Cardiac muscle cell (in vitro differentiated cells and primary cell): ENCODE results near the gene DAND5. TPM values are rescaled to one million over a fixed set of nuclear protein-coding genes. Genes with fewer than 3 reads are reported as not detected.
"Not testable (repeated sequence)": the region's sequence is repeated elsewhere in the genome, so short reads cannot be mapped to it uniquely, and the experiment has no call there.

ENCODE experiments used
- DNase-seq, 2 donors: peaks; one replicate each; pipeline versions ENCODE4 v3.0.0 to v3.0.0-alpha.2; 2010 to 2017; ENCODE audit warnings: low read depth in 1 of 2, low spot score in 1 of 2
- H3K27ac ChIP-seq: fragments of 200-600 bp; sonication (generic); 2 replicates; pipeline ENCODE4 v1.5.1; 2016
- H3K27me3 ChIP-seq: fragments of 200-600 bp; sonication (generic); 2 replicates; pipeline ENCODE4 v1.6.0; 2016; ENCODE audit warnings: control low read depth
- H3K36me3 ChIP-seq: fragments of 200-600 bp; sonication (generic); 2 replicates; pipeline ENCODE4 v1.5.1; 2016; ENCODE audit warnings: control low read depth
- H3K4me1 ChIP-seq: fragments of 200-600 bp; sonication (generic); 2 replicates; pipeline ENCODE4 v1.8.1; 2017; ENCODE audit warnings: low read depth, mild to moderate bottlenecking, mixed run types
- H3K4me3 ChIP-seq: fragments of 200-600 bp; sonication (generic); 2 replicates; pipeline ENCODE4 v1.5.1; 2016; ENCODE audit warnings: mild to moderate bottlenecking
- H3K9me3 ChIP-seq: fragments of 200-600 bp; sonication (generic); 2 replicates; pipeline ENCODE4 v1.5.1; 2017; ENCODE audit warnings: low read depth, mild to moderate bottlenecking, control low read depth
- CTCF ChIP-seq: IDR thresholded peaks from 2 replicates; pipeline ENCODE4 v1.5.1; 2012; ENCODE audit warnings: low read depth, mild to moderate bottlenecking, low read length
- polyA plus RNA-seq: library from polyadenylated mRNA; unstranded; fragments of >200 nt; fragmentation: Nextera tagmentation; extraction: Ambion mirVana; gene quantifications from 2 replicates; pipeline ENCODE4 v1.2.1, GENCODE V29; 2016
- total RNA-seq: library from RNA; depleted of rRNA; stranded (reverse); fragments of >200 nt; gene quantifications from 2 replicates; pipeline ENCODE4 v1.2.3, GENCODE V29; 2016

The DAND5 gene
- total and polyA plus RNA-seq, 2 experiments from 2014 or later: 0.07 TPM; not detected in 1

- Histone ChIP-seq H3K36me3 (peaks cover 50% of the 10 kb centered on the region), H3K9me3 (no peaks in the 10 kb centered on the region), H3K27me3 (no peaks in the 10 kb centered on the region), H3K4me1 (peaks cover 4% of the 10 kb centered on the region), H3K4me3 (no peak overlapping the region), H3K27ac (no peak overlapping the region)
- TF ChIP-seq CTCF: no peak
- DNase-seq: no peak
These were observed 21.4 kb upstream of the DAND5 start for GRCh38 chr19:12947702-12948611.

GRCh38 chr19:12948612-12949362, 20.6 kb upstream of the DAND5 start:
- H3K9me3 ChIP-seq: no peaks in the 10 kb centered on the region
- TF ChIP-seq CTCF: no peak
- peaks cover 4% of the 10 kb centered on the region for H3K4me1 ChIP-seq
- no peak for DNase-seq
- H3K36me3 ChIP-seq: peaks cover 47% of the 10 kb centered on the region
- no peak overlapping the region for H3K27ac ChIP-seq
- H3K4me3 ChIP-seq: no peak overlapping the region
- no peaks in the 10 kb centered on the region for H3K27me3 ChIP-seq

GRCh38 chr19:12949363-12950283, 19.8 kb upstream of the DAND5 start:
- H3K27ac ChIP-seq: no peak overlapping the region
- H3K27me3 ChIP-seq: no peaks in the 10 kb centered on the region
- peaks cover 4% of the 10 kb centered on the region for H3K4me1 ChIP-seq
- H3K36me3 ChIP-seq: peaks cover 43% of the 10 kb centered on the region
- no peaks in the 10 kb centered on the region for H3K9me3 ChIP-seq
- no peak for DNase-seq
- no peak for TF ChIP-seq CTCF
- no peak overlapping the region for H3K4me3 ChIP-seq

- H3K27ac ChIP-seq, DNase-seq, H3K4me1 ChIP-seq, H3K4me3 ChIP-seq, H3K27me3 ChIP-seq, H3K9me3 ChIP-seq: not testable (repeated sequence)
- peaks cover 40% of the 10 kb centered on the region for H3K36me3 ChIP-seq
These were observed 17.3 kb upstream of the DAND5 start for GRCh38 chr19:12952050-12952449.

- Histone ChIP-seq H3K27me3 (no peaks in the 10 kb centered on the region), H3K36me3 (peaks cover 37% of the 10 kb centered on the region), H3K4me1 (peaks cover 6% of the 10 kb centered on the region), H3K9me3 (no peaks in the 10 kb centered on the region), H3K4me3 (no peak overlapping the region), H3K27ac (peak overlapping the region; percentile 34)
- TF ChIP-seq CTCF: no peak
- peak in 1 of 2 donors; percentile 77 for DNase-seq
These were observed 16.8 kb upstream of the DAND5 start for GRCh38 chr19:12952488-12953137.
